ENCODE measurements around the gene ZNF410. TPM values are rescaled to one million over a fixed set of nuclear protein-coding genes. Genes with fewer than 3 reads are reported as not detected.
"Not testable (repeated sequence)": the region's sequence is repeated elsewhere in the genome, so short reads cannot be mapped to it uniquely, and the experiment has no call there.

The ZNF410 gene
- 50.9 and 68.0 TPM in 2 replicates for total RNA-seq (2014; rRNA removed; shearing (Covaris generic); ENCODE audit: low replicate concordance)

- peak; percentile 95 for DNase-seq
- H3K4me3 ChIP-seq, result peak within 1 kb of the TSS; percentile 66
These were observed at the start of gene ZNF410 for GRCh38 chr14:73886449-73887317. TSS of gene ZNF410 (plus strand) at chr14:73886859. CDS start at chr14:73892176, 5,317 bp downstream.

GRCh38 chr14:73838293-73839034 lies 48.2 kb upstream of the ZNF410 start:
- not testable (repeated sequence) for H3K36me3 ChIP-seq, H3K4me3 ChIP-seq, DNase-seq, H3K9me3 ChIP-seq, H3K27me3 ChIP-seq

More at GRCh38 chr14:73886449-73887317, at the start of gene ZNF410:
- Histone ChIP-seq H3K36me3 (peaks cover under 1% of the 10 kb centered on the region), H3K9me3 (no peaks in the 10 kb centered on the region), H3K27me3 (no peaks in the 10 kb centered on the region)

- no peaks in the 10 kb centered on the region for H3K27me3 ChIP-seq
- DNase-seq, result no peak
- no peaks in the 10 kb centered on the region for H3K36me3 ChIP-seq
- no peaks in the 10 kb centered on the region for H3K9me3 ChIP-seq
- H3K4me3 ChIP-seq, result no peak overlapping the region
These were observed 44.5 kb upstream of the ZNF410 start for GRCh38 chr14:73842201-73842600.

GRCh38 chr14:73842851-73843250 lies 43.8 kb upstream of the ZNF410 start:
- no peak for DNase-seq
- no peak overlapping the region for H3K4me3 ChIP-seq
- no peaks in the 10 kb centered on the region for H3K9me3 ChIP-seq
- H3K36me3 ChIP-seq, result no peaks in the 10 kb centered on the region
- H3K27me3 ChIP-seq, result no peaks in the 10 kb centered on the region

GRCh38 chr14:73843296-73843695 lies 43.4 kb upstream of the ZNF410 start:
- Histone ChIP-seq H3K4me3 (no peak overlapping the region), H3K27me3 (no peaks in the 10 kb centered on the region), H3K9me3 (no peaks in the 10 kb centered on the region), H3K36me3 (no peaks in the 10 kb centered on the region)
- DNase-seq, result no peak

- Histone ChIP-seq H3K4me3 (no peak overlapping the region), H3K36me3 (no peaks in the 10 kb centered on the region), H3K27me3 (no peaks in the 10 kb centered on the region), H3K9me3 (no peaks in the 10 kb centered on the region)
- no peak for DNase-seq
These were observed 39.7 kb upstream of the ZNF410 start for GRCh38 chr14:73846947-73847346.

- no peak for DNase-seq
- Histone ChIP-seq H3K4me3 (peak overlapping the region; percentile 66), H3K36me3 (no peaks in the 10 kb centered on the region), H3K9me3 (no peaks in the 10 kb centered on the region), H3K27me3 (no peaks in the 10 kb centered on the region)
These were observed 35.7 kb upstream of the ZNF410 start for GRCh38 chr14:73851000-73851399.

GRCh38 chr14:73851567-73852382 lies 34.9 kb upstream of the ZNF410 start, which contains the start of gene PTGR2:
TSS of gene PTGR2 (plus strand) at chr14:73851831. CDS start at chr14:73858863, 7,032 bp downstream.
- no peaks in the 10 kb centered on the region for H3K27me3 ChIP-seq
- peak within 1 kb of the TSS; percentile 66 for H3K4me3 ChIP-seq
- peak; percentile 95 for DNase-seq
- no peaks in the 10 kb centered on the region for H3K36me3 ChIP-seq
- H3K9me3 ChIP-seq, result no peaks in the 10 kb centered on the region

GRCh38 chr14:73859145-73859544 lies 27.5 kb upstream of the ZNF410 start:
- no peaks in the 10 kb centered on the region for H3K9me3 ChIP-seq
- no peak for DNase-seq
- no peaks in the 10 kb centered on the region; the same call in none of the 2 replicates for H3K36me3 ChIP-seq

GRCh38 chr14:73861073-73861472 lies 25.6 kb upstream of the ZNF410 start:
- Histone ChIP-seq H3K36me3 (peaks cover 2% of the 10 kb centered on the region), H3K9me3 (no peaks in the 10 kb centered on the region), H3K27me3 (no peaks in the 10 kb centered on the region), H3K4me3 (no peak overlapping the region)
- DNase-seq, result no peak

More at GRCh38 chr14:73859145-73859544, 27.5 kb upstream of the ZNF410 start:
- no peaks in the 10 kb centered on the region for H3K27me3 ChIP-seq
- no peak overlapping the region for H3K4me3 ChIP-seq

GRCh38 chr14:73862480-73862879 lies 24.2 kb upstream of the ZNF410 start:
- no peak overlapping the region for H3K4me3 ChIP-seq
- no peak for DNase-seq
- H3K27me3 ChIP-seq, result no peaks in the 10 kb centered on the region
- H3K36me3 ChIP-seq, result peaks cover 2% of the 10 kb centered on the region
- H3K9me3 ChIP-seq, result no peaks in the 10 kb centered on the region

GRCh38 chr14:73863209-73863608 lies 23.4 kb upstream of the ZNF410 start:
- no peak overlapping the region for H3K4me3 ChIP-seq
- no peaks in the 10 kb centered on the region for H3K27me3 ChIP-seq
- no peak for DNase-seq
- H3K36me3 ChIP-seq, result peaks cover 2% of the 10 kb centered on the region
- H3K9me3 ChIP-seq, result no peaks in the 10 kb centered on the region

- Histone ChIP-seq H3K36me3 (peaks cover 2% of the 10 kb centered on the region), H3K4me3 (no peak overlapping the region), H3K9me3 (no peaks in the 10 kb centered on the region), H3K27me3 (no peaks in the 10 kb centered on the region)
- DNase-seq, result no peak
These were observed 21.0 kb upstream of the ZNF410 start for GRCh38 chr14:73865534-73866113.

- not testable (repeated sequence) for H3K9me3 ChIP-seq
These were observed 16.9 kb upstream of the ZNF410 start for GRCh38 chr14:73869754-73870153.

GRCh38 chr14:73870525-73871235 lies 16.0 kb upstream of the ZNF410 start:
- Histone ChIP-seq H3K9me3 (no peaks in the 10 kb centered on the region), H3K4me3 (no peak overlapping the region), H3K27me3 (no peaks in the 10 kb centered on the region), H3K36me3 (no peaks in the 10 kb centered on the region)
- no peak for DNase-seq

More at GRCh38 chr14:73869754-73870153, 16.9 kb upstream of the ZNF410 start:
- H3K4me3 ChIP-seq, DNase-seq, H3K27me3 ChIP-seq, H3K36me3 ChIP-seq: not testable (repeated sequence)

- Histone ChIP-seq H3K4me3 (no peak overlapping the region), H3K36me3 (no peaks in the 10 kb centered on the region), H3K9me3 (no peaks in the 10 kb centered on the region), H3K27me3 (no peaks in the 10 kb centered on the region)
- DNase-seq, result no peak
These were observed 13.0 kb upstream of the ZNF410 start for GRCh38 chr14:73873660-73874059.

Measured in MG63 (cell line).